Dendritic cell treated with granulocyte-macrophage colony-stimulating factor and Interleukin-4, amounts not matched to agents 40 ng/mL and 50 ng/mL, for 4 days (primary cell): ENCODE measurements around the gene MSL1.
A peak's percentile ranks its signal among the peaks of the same experiment; 100 is the strongest.

ENCODE experiments used
- H3K27ac Mint-ChIP-seq: one replicate; pipeline ENCODE4 v1.8.0; 2022; ENCODE audit warnings: mild to moderate bottlenecking, mixed read lengths
- H3K27me3 Mint-ChIP-seq: one replicate; pipeline ENCODE4 v1.8.0; 2022; ENCODE audit warnings: mild to moderate bottlenecking, mixed read lengths
- H3K36me3 Mint-ChIP-seq: one replicate; pipeline ENCODE4 v1.8.0; 2022; ENCODE audit warnings: low read depth, mixed read lengths
- H3K4me1 Mint-ChIP-seq: one replicate; pipeline ENCODE4 v1.8.0; 2022; ENCODE audit warnings: low read depth, mixed read lengths
- H3K4me3 Mint-ChIP-seq: one replicate; pipeline ENCODE4 v1.8.0; 2022; ENCODE audit warnings: mild to moderate bottlenecking, moderate library complexity, mixed read lengths
- H3K9me3 Mint-ChIP-seq: one replicate; pipeline ENCODE4 v1.8.0; 2022; ENCODE audit warnings: mixed read lengths
- intact Hi-C: fragments of 100-400 bp; cut with micrococcal nuclease; formaldehyde crosslinking; loops from one replicate; pipeline ENCODE4 v1.15.0; 2022

Gene MSL1

GRCh38 chr17:40121181-40122135, at the start of gene MSL1:
MSL1 (plus strand) TSS chr17:40121971; CDS start chr17:40122613, 642 bp downstream.
- no peaks in the 10 kb centered on the region for H3K27me3 Mint-ChIP-seq
- peaks cover 50% of the 10 kb centered on the region for H3K4me1 Mint-ChIP-seq
- H3K27ac Mint-ChIP-seq = peak within 1 kb of the TSS; percentile 92
- peak within 1 kb of the TSS; percentile 99 for H3K4me3 Mint-ChIP-seq
- H3K9me3 Mint-ChIP-seq = no peaks in the 10 kb centered on the region
- H3K36me3 Mint-ChIP-seq = peaks cover 21% of the 10 kb centered on the region
- intact Hi-C loops = no loop called here

- Mint-ChIP-seq H3K4me1 (peaks cover 91% of the 10 kb centered on the region), H3K27me3 (peaks cover 25% of the 10 kb centered on the region), H3K36me3 (no peaks in the 10 kb centered on the region), H3K27ac (peak overlapping the region; percentile 8), H3K4me3 (no peak overlapping the region), H3K9me3 (no peaks in the 10 kb centered on the region)
- intact Hi-C loops = no loop called here
Measured at GRCh38 chr17:40072040-40072734, 49.6 kb upstream of the MSL1 start.

- Mint-ChIP-seq H3K27ac (peak overlapping the region; percentile 8), H3K4me3 (no peak overlapping the region), H3K9me3 (no peaks in the 10 kb centered on the region), H3K36me3 (no peaks in the 10 kb centered on the region), H3K27me3 (peaks cover 22% of the 10 kb centered on the region), H3K4me1 (peaks cover 92% of the 10 kb centered on the region)
- intact Hi-C loops = no loop called here
Measured at GRCh38 chr17:40072735-40073346, 48.9 kb upstream of the MSL1 start.

- Mint-ChIP-seq H3K36me3 (peaks cover under 1% of the 10 kb centered on the region), H3K9me3 (no peaks in the 10 kb centered on the region), H3K27ac (no peak overlapping the region), H3K4me1 (peaks cover 88% of the 10 kb centered on the region), H3K27me3 (peaks cover 22% of the 10 kb centered on the region), H3K4me3 (no peak overlapping the region)
- intact Hi-C loops = no loop called here
Measured at GRCh38 chr17:40073454-40074174, 48.2 kb upstream of the MSL1 start.

DNA sequence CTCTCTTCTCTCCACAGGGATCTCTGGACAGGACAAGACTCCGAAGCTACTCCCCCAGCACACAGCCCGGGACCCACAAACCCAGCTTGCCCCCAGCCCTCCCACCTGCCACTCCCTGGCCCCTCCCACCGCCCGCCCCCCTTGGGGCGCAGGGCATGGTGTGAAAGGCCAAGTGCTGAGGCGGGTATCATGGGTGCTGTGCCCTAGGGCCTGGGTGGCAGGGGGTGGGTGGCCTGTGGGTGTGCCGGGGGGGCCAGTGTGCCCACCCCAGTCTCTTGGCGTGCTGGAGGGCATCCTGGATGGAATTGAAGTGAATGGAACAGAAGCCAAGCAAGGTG, 47.6 kb upstream of the MSL1 start:
- intact Hi-C loops = no loop called here
- Mint-ChIP-seq H3K27ac (no peak overlapping the region), H3K9me3 (no peaks in the 10 kb centered on the region), H3K4me3 (no peak overlapping the region), H3K36me3 (peaks cover 5% of the 10 kb centered on the region), H3K4me1 (peaks cover 83% of the 10 kb centered on the region), H3K27me3 (peaks cover 21% of the 10 kb centered on the region)

DNA sequence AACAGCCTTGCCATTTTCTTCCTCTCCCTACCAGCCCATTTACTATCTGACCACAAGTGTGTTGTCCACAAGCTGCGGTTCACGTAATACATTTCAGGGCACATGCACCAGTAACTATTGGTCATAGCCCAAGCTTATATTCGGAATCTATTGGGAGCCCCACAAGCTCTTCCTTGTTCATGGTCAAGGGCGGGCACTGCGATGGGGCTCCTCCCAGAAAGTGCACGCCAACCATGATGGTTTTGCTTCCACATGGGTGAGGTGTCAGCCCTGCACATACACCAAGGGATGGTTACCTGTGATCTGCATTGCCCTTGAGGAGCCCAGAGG, 46.9 kb upstream of the MSL1 start:
- Mint-ChIP-seq H3K4me3 (no peak overlapping the region), H3K9me3 (no peaks in the 10 kb centered on the region), H3K4me1 (peaks cover 76% of the 10 kb centered on the region), H3K27me3 (peaks cover 16% of the 10 kb centered on the region), H3K27ac (peak overlapping the region; percentile 76), H3K36me3 (peaks cover 5% of the 10 kb centered on the region)
- intact Hi-C loops = loop anchor here (1.0 kb wide), 1 partner anchor 21 kb away; the partner anchor contains the start of gene MED24

GRCh38 chr17:40075201-40075941, 46.4 kb upstream of the MSL1 start:
- intact Hi-C loops = loop anchor here (1.0 kb wide), 1 partner anchor 21 kb away; the partner anchor contains the start of gene MED24
- Mint-ChIP-seq H3K9me3 (no peaks in the 10 kb centered on the region), H3K4me1 (peaks cover 70% of the 10 kb centered on the region), H3K27me3 (peaks cover 10% of the 10 kb centered on the region), H3K36me3 (peaks cover 5% of the 10 kb centered on the region), H3K27ac (peak overlapping the region; percentile 76), H3K4me3 (peak overlapping the region; percentile 13)

DNA sequence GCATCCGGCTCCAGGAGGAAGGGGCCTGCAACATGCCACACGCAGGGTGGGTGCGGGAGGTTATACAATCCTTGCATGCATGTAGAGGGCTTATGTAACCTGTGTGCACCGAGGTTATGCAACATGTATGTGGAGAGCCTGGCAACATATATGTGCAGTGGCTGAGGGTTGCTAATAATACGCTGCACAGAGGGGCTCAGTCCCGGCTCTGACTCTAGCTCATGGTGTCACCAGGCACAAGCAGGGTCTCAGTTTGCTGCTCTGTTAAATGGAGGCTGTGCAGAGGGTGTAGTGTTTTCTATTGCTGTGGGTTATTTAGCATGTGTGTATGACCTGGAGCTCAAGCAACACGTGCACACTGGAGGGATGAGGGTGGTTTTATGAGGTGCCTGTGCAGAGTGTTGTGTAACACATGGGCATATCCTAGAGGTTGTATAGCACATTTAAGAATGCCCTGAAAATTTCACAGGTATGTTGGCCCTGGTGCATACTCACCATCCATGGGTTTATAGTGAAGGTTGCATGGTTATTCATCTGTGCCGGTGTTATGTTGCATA, 45.8 kb upstream of the MSL1 start:
- intact Hi-C loops = loop anchor here (1.0 kb wide), 1 partner anchor 22 kb away; the partner anchor contains the start of gene MED24
- Mint-ChIP-seq H3K27me3 (peaks cover 4% of the 10 kb centered on the region), H3K4me3 (no peak overlapping the region), H3K27ac (peak overlapping the region; percentile 76), H3K9me3 (no peaks in the 10 kb centered on the region), H3K36me3 (peaks cover 5% of the 10 kb centered on the region), H3K4me1 (peaks cover 64% of the 10 kb centered on the region)

DNA sequence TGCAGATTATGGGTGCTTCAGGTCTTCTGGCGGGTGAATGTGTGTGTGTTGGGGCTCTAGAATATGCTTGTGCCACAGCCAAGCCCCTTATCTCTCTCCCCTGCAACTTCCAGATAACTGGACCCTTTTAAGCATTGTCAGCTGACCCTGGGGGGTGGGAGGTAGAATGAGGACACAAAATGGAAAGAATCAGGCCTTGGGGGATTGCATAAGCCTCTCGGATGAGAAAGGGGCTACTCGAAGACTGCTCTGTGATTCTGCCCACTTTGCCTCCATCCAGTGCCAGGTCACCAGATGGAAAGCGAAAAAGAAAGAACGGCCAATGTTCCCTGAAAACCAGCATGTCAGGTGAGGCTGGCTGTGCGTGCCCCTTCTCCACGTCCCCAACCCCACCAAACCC, 45.2 kb upstream of the MSL1 start:
- Mint-ChIP-seq H3K4me1 (peaks cover 58% of the 10 kb centered on the region), H3K27ac (no peak overlapping the region), H3K4me3 (no peak overlapping the region), H3K36me3 (peaks cover 5% of the 10 kb centered on the region), H3K9me3 (no peaks in the 10 kb centered on the region), H3K27me3 (no peaks in the 10 kb centered on the region)
- intact Hi-C loops = no loop called here

GRCh38 chr17:40079545-40079944, 42.2 kb upstream of the MSL1 start:
- Mint-ChIP-seq H3K4me3 (no peak overlapping the region), H3K4me1 (peaks cover 32% of the 10 kb centered on the region), H3K27me3 (no peaks in the 10 kb centered on the region), H3K36me3 (peaks cover 14% of the 10 kb centered on the region), H3K27ac (no peak overlapping the region), H3K9me3 (no peaks in the 10 kb centered on the region)
- intact Hi-C loops = no loop called here

GRCh38 chr17:40084477-40084876, 37.3 kb upstream of the MSL1 start:
- Mint-ChIP-seq H3K27ac (no peak overlapping the region), H3K4me3 (no peak overlapping the region), H3K4me1 (no peaks in the 10 kb centered on the region), H3K36me3 (peaks cover 46% of the 10 kb centered on the region), H3K9me3 (no peaks in the 10 kb centered on the region), H3K27me3 (no peaks in the 10 kb centered on the region)
- intact Hi-C loops = loop anchor here (10.0 kb wide), 1 partner anchor 50 kb away; no protein-coding TSS in a partner anchor

DNA sequence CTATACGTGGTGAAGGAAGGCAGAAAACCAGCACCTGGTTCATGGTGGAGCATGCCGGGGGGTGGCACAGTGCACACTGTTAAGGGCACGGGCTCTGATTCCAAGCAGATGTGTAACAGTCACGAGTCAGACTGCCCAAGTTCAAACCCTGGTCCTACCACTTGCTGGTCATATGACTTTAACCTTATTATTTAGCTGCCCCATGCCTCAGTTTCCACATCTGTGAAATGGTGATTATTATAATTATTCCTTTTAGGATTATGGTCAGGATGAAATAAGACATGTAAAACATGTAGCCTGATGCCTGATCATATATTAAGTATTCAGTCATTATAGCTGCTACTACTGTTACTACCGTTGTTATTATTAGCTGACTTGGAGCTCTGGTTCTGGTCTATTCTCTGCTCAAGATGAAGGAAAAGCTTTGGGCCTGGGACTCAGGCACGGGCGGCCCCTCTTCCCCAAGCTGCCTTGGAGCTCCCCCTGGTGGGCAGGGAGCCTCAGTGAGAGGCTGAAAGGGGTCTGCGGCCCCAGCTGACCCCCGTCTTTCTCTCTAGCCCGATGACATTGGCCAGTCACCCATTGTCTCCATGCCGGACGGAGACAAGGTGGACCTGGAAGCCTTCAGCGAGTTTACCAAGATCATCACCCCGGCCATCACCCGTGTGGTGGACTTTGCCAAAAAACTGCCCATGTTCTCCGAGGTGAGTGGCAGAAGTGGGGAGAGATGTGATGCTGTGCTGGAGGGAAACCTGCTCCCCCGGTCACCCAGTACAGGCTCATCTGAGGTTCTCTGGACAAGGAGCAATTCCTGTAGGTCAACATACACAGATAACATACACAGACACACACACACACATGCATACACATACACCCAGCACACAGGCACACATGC, 35.4 kb upstream of the MSL1 start:
- intact Hi-C loops = loop anchor here (10.0 kb wide), 1 partner anchor 52 kb away; no protein-coding TSS in a partner anchor
- Mint-ChIP-seq H3K27ac (no peak overlapping the region), H3K9me3 (no peaks in the 10 kb centered on the region), H3K4me3 (no peak overlapping the region), H3K36me3 (peaks cover 57% of the 10 kb centered on the region), H3K27me3 (no peaks in the 10 kb centered on the region), H3K4me1 (no peaks in the 10 kb centered on the region)
